HG02610 (cell line): ENCODE measurements around the gene CKS1B.
"Not testable (repeated sequence)": the region's sequence is repeated elsewhere in the genome, so short reads cannot be mapped to it uniquely, and the experiment has no call there.

ENCODE experiments used
- ATAC-seq: cut with Tn5 transposase; IDR thresholded peaks from one replicate; pipeline ENCODE4 v1.9.1; 2021; ENCODE audit warnings: mild to moderate bottlenecking, moderate library complexity; ENCODE audit not compliant: unreplicated experiment

The CKS1B gene

GRCh38 chr1:154983776-154984466 is 9.4 kb downstream of the CKS1B start:
- no peak for ATAC-seq

- ATAC-seq: not testable (repeated sequence)
Observed at GRCh38 chr1:154986736-154987135, 12.3 kb downstream of the CKS1B start.

- ATAC-seq: no peak
Observed at GRCh38 chr1:154987326-154987725, 12.8 kb downstream of the CKS1B start.

GRCh38 chr1:154988058-154988954 is 13.8 kb downstream of the CKS1B start:
- no peak for ATAC-seq

- no peak for ATAC-seq
Observed at GRCh38 chr1:154989195-154989860, 14.8 kb downstream of the CKS1B start.

- no peak for ATAC-seq
Observed at GRCh38 chr1:154990276-154990675, 15.8 kb downstream of the CKS1B start.

- ATAC-seq: no peak
Observed at GRCh38 chr1:154992721-154993571, 18.5 kb downstream of the CKS1B start.

- ATAC-seq: no peak
Observed at GRCh38 chr1:154993572-154994268, 19.2 kb downstream of the CKS1B start, which contains the start of gene LENEP. Gene LENEP, plus strand, starts transcription at chr1:154993586. Its CDS starts 22 bp downstream, at chr1:154993608.

GRCh38 chr1:154994269-154994587 is 19.7 kb downstream of the CKS1B start:
- no peak for ATAC-seq

- ATAC-seq: no peak
Observed at GRCh38 chr1:154994591-154994990, 20.1 kb downstream of the CKS1B start.

- ATAC-seq: not testable (repeated sequence)
Observed at GRCh38 chr1:154995301-154995983, 21.0 kb downstream of the CKS1B start.

- no peak for ATAC-seq
Observed at GRCh38 chr1:154996966-154997701, 22.7 kb downstream of the CKS1B start.

- ATAC-seq: no peak
Observed at GRCh38 chr1:154998201-154998780, 23.8 kb downstream of the CKS1B start.

- no peak for ATAC-seq
Observed at GRCh38 chr1:154998818-154999570, 24.5 kb downstream of the CKS1B start.

GRCh38 chr1:154999571-155000410 is 25.3 kb downstream of the CKS1B start:
- no peak for ATAC-seq

GRCh38 chr1:155000411-155000725 is 25.9 kb downstream of the CKS1B start:
- no peak for ATAC-seq
